HG03442 (cell line): ENCODE results near the gene TMEM267.
"Not testable (repeated sequence)": the region's sequence is repeated elsewhere in the genome, so short reads cannot be mapped to it uniquely, and the experiment has no call there.

Source experiments
- ATAC-seq: cut with Tn5 transposase; IDR thresholded peaks from one replicate; pipeline ENCODE4 v1.9.1; 2021; ENCODE audit warnings: mild to moderate bottlenecking, moderate library complexity; ENCODE audit not compliant: unreplicated experiment

TMEM267 gene

DNA sequence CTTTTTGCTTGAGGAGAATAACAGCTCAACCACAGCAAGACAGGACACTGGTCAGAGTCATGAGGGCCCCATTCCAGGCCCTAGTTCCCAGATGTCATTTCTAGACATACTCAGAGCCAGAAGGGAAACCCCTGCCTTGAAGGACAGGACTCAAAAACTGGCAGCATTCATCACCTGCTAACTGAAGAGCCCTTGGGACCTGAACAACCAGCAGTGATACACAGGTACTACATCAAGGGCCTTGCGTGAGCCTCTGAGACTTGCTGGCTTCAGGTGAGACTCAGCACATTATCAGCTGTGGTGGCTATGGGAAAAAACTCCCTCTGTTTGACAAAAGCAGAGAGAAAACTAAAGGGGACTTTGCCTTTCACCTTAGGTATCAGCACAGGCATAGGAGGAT lies 22.6 kb downstream of the TMEM267 start:
- no peak for ATAC-seq

DNA sequence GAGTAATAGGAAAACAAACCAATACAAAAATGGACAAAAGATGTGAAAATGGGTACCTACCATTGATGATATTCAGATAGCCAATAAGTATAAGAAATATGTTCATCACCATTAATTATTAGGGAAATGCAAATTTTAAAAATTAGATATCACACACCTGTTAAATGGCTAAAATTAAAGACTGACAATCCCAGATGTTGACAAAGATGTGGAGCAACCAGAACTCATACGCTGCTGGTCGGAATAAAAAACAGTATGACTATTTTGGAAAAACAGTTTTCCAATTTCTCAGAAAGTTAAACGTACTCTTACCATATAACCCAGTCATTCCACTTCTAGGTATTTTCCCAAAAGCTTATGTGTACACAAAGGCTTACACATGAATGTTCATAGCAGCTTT lies 27.1 kb downstream of the TMEM267 start:
- no peak for ATAC-seq

DNA sequence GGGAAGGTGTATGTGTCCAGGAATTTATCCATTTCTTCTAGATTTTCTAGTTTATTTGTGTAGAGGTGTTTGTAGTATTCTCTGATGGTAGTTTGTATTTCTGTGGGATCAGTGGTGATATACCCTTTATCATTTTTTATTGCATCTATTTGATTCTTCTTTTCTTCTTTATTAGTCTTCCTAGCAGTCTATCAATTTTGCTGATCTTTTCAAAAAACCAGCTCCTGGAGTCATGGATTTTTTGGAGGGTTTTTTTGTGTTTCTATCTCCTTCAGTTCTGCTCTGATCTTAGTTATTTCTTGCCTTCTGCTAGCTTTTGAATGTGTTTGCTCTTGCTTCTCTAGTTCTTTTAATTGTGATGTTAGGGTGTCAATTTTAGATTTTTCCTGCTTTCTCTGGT lies 42.1 kb downstream of the TMEM267 start:
- not testable (repeated sequence) for ATAC-seq

DNA sequence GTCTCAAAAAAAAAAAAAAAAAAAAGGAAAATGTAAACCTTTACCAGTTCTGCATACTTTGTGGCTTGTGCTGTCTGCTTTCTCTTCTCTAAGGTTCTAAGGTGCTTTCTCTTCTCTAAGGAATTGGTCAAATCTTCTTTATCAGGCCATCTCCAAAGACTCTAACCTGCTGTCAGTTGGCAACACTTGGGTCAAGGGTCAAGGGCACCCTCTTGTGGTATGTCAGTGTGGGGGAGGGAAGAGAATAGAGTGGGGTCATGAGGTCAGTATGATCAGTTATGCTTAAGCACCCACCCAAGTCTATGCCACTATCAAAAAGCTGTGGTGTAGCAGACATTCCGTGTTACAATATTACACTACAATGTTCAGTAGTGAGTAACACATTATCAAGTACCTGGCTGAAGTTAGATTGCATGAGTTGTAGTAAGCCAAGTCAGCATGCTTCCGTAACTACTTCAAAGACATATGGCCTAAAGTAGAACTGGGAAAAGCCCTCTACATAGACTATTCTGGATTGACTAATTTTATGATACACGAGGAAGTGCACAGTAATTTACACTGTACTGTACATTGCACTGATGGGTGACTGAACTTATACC lies 46.5 kb downstream of the TMEM267 start:
- ATAC-seq = no peak

DNA sequence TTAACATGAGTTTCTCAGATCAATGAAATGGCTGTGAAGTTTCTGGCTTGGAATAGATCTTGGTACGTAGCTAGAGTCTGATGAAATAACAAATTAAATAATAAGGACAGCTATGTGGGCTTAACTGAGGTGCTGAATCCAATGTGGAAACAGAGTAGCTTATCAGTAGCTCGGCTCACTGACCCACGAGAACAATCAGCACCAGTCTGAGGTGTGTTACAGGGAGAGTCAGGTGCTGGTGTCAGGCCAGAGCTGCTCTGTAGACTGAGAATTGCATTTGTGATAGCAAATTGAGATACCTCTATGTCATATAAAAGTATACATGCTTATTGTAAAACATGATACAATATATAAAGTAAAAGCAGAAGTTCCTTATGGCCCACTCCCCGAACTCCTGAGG lies 50.3 kb downstream of the TMEM267 start:
- no peak for ATAC-seq

DNA sequence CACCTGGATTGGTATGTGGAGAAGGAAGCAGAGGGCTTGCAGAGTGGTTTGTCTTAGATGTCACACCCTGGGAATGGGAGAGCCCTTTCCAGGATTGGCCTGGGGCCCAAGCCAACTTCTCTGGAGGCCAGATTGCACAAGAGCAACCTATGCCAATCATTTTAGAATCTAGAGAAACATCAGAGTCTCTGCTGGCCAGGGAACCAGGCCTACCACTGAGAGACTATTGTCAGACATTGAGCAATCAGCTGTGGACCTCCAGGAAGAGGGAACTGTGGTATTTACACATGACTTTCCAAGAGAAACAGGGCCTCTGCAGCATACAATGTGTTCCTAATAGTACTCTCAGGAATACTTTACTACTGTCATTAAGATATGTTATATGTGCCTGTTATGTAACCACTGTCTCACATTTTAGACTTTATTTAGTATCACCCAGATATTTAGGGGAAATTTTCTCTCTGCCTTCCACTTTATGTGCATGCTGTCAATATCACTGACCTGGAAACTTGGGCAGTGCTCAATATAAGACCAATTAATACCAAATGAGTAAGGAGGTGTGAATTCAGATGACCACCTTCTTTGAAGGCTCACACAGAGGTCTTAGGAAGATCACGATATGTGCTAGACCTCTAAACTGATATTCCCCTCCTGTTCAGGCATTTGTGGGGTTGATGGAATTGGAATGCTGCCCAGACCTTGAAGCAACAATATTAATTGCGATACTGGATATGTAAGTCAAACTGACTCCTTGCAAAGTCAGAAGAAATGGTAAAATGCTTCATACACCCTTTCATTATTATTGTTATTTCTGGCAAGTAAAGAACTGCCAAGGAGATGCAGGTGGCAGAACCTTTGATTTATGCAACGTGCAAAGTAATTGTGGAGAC lies 50.9 kb downstream of the TMEM267 start:
- ATAC-seq = no peak

DNA sequence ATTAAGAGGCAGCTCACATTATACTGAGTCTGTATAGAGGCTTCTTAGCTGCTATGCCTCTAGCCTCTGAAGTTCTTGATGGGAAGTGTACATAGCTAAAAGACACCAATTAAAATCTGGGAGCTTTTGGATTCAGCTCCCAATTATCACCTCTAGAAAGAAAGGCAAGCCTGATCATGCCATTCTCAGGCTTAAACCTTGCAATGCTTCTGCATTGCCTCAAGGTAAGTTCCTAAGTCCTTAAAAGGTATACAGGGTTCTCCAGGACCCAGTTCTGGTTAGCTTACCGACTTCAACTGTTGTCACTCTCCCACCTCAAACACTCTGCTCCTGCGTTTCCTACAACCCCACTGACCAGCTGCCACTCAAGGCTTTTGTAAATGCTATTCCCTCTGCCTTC lies 54.0 kb downstream of the TMEM267 start:
- ATAC-seq = no peak

DNA sequence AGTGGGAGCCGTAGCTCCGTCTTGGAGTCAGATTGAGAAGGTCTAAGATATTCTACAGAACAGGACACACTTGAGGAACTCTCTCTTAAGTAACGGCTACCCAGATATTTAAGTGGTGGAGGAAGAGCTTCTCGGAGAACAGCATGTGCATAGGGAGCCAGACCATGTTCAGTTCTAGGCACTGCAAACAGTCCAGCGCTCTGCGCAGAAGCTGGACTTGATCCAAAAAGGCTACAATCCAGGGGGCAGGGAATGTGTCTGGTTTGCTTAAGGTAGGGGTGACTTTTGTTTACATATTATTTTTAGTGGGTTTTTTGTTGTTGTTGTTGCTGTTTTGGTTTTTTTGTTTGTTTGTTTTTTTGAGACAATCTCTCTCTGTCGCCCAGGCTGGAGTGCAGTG lies 54.6 kb downstream of the TMEM267 start:
- ATAC-seq = no peak

DNA sequence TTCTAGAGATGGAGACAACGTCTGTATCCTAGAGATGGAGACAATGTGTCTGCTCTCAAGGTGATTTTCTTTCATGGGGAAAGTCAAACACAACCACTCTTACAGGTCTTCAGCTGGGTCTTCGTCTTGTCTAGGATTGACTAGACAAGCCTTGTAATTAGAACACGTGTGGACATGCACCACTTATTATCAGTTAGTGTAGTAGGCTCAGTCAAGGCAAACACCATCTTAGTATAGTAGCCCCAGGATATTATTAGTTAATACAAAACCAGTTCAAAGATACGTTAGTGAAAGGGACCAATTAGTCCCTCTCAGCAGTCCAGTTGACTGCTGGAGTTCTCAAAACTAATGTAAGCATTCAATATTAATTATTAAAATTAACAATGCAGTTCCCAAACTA lies 56.4 kb downstream of the TMEM267 start:
- ATAC-seq = no peak

DNA sequence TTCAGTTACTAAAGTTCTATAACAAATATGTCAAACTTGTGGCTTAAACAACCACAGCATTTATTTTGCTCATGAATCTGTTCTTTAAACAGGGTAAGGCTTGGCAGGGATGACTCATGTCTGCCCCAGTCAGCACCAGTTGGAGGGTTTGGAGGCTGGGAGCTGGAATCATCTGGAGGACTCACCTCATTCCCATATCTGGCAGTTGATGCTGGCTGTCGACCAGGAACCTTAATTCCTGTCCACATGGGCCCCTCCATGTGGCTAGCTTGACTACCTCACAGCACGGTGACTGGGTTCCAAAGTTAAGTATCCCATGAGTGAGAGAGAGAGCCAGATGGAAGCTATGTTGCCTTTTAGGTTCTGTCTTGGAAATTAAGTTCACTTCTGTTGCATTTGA lies 57.7 kb downstream of the TMEM267 start:
- ATAC-seq = no peak

DNA sequence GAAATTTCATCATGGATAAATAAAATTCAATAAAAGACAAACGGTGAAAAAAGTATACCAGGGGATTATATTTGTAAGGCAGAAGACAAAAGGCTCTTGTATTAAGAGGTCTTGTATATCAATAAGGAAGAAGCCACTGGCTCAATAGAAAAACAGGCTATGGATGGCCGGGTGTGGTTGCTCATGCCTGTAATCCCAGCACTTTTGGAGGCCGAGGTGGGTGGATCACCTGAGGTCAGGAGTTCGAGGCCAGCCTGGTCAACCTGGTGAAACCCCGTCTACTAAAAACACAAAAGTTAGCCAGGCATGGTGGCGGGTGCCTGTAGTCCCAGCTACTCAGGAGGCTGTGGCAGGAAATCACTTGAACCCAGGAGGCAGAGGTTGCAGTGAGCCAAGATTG lies 60.6 kb downstream of the TMEM267 start:
- not testable (repeated sequence) for ATAC-seq

DNA sequence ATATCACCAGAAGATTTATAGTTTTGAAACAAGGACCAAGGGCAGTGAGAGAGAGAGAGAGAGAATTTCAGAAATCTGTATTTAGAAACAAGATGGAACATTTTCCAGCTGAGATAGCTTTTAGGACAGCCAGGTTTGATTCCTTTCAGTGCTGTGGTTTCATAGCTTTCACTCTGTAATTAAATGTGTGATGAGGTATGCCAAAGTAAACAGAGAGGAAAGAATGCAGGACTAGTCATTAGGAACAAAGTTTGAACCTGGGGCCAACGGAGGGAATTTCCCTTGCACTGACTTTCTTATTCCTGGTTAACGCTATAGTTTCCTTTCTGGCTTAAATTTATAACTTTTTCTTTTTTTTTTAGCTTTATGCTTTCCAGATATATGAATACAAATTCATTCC lies 61.5 kb downstream of the TMEM267 start:
- ATAC-seq = no peak

DNA sequence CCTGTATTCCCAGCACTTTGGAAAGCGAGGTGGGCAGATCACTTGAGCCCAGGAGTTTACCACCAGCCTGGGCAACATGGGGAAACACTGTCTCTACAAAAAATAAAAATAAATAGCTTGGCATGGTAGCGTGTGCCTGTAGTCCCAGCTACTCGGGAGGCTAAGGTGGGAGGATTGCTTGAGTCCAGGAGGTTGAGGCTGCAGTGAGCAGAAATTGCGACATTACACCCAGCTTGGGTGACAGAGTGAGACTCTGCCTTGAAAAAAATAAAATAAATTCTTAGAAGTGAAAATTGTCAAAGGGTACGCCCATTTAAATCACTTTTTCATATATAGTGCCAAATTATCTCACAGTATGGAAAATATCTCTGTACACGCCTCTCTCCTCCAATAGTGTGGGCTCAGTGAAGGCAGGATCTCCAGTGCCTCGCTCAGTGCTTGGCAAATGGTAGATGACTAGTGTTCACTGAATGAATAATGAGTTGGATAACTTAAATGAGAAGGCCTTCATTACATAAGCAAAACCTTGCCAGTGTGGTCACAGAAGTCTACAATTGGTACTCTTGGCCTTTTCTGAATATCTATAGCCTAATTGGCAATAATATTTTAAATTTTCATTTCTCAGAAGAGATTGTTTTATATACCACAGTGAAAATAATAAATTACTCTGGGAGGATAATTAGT lies 62.1 kb downstream of the TMEM267 start:
- no peak for ATAC-seq

DNA sequence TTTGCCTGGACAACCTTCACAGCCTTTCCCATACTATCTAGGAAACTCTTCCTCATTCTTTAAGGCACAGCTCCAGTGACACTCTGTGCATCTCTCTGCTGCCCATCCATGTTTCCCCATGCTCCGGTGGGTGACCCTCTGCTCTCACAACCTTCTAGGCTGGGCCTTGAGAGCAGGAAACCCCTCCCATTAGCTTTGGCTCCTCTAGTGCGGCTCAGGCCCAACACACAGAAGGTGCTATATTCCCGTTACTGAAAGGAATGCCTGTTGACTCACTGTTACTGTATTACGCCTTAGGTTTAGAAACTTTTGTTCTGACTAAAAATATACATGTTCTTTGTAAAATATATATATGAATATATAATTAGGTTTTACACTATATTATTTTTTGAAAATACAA lies 63.4 kb downstream of the TMEM267 start:
- no peak for ATAC-seq

DNA sequence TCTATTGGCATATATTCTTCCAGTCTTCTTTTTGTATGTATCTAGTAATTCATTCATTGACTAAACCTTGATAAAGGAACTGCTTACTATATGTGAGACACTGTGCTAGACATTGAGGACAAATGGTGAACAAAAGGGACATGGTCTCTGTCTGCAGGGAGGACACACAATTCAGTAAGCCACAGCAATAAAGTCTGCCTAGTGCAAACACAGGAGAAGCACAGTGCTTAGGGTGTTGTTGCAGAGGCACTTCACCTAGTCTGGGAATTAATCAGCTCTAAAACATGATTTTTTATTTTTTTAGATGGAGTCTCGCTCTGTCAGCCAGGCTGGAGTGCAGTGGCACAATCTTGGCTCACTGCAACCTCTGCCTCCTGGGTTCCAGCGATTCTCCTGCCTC lies 65.1 kb downstream of the TMEM267 start:
- ATAC-seq = no peak

DNA sequence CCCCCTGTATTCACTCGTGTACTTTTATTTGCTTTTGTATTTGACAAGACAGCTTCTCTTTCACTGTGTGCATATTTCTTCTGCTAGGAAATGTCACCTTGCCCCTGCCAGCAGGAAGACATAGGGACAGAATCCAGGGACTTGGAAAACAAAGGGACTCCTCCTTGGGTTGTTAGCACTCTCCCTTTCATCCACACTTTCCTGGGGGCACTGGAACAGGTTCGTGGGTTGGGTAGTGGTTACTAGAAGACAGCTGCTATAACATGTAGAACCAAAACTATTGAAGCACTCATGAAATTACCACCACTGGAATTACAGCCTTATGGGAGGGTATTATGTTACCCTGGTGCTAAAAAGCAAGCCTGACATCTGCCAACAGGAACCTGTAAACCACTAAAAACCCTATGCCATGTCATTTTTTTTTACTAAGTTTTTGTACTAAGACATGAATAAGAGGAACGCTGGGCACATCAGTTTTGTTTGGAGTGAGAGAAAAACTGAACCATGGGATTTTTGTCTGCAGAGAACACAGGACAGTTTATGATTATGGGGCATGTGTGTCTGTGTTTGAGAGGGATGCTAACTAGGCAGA lies 66.8 kb downstream of the TMEM267 start:
- no peak for ATAC-seq

DNA sequence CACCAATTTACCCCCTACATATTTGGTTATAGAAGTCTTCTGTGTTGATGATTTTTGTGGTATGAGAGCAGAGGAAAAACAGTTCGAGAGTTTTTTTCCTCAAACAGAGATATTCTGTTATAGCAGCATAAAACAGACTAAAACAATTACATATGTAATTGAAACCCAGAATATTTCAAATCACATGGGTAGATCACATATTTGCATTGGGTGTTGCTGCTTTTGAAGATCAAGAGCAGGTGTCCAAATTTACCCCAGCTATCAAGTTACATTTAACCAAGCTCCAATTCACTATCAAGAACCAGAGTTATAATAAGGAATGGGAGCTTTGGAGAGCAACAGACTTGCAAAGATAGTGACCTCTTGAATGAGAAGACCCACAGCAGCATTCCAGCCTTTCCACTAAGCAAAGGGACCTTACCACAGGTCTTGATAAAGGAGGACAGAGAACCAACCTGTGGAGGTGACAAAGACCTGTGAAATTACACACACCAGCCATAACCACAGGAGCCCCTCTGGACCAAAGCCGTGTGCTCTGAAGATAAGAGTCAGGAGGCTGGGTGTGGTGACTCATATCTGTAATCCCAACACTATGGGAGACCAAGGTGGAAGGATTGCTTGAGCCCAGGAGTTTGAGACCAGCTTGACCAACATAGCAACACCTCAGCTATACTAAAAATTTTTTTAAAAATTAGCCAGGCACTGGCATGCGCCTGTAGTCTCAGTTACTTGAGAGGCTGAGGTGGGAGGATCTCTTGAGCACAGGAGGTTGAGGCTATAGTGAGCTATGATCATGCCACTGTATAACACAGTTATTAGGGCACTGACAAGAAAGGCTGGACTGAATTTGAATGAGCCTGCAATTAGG lies 67.5 kb downstream of the TMEM267 start:
- no peak for ATAC-seq

DNA sequence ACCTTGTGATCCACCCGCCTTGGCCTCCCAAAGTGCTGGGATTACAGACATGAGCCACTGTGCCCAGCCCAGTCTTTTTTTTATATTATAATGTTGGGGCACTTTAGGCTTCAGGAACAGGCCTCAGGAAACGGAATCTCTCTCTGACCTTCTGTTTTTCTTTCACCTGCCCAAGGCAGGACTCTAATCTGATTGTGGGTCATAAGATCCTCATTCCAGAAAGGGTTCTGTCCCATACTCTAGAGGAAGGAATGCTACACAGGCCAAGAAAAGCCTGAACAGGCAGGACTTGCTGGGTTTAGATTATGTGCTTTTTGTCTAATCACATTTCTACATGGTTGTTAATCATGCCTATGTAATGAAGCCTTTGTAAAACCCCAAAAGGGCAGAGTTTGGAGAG lies 69.7 kb downstream of the TMEM267 start:
- no peak for ATAC-seq

DNA sequence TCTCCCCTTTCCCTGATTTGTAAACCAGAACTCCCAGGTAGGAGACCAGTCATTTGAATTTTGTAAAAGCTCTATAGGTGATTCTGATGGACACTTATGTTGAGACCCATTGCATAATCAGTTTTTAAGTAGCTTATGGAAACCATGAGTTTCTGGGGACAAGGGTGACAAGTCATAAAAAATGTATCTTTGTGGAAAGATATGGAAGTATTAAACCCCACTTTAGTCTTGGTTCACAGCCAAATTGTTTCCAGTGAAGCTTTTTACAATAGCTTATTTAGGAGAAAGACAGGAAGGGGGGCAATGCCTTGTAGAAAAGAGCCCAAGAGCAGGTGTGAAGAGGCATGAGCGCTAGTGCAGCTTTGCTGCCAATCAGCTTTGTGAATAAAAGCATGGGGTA lies 71.0 kb downstream of the TMEM267 start:
- ATAC-seq = no peak

DNA sequence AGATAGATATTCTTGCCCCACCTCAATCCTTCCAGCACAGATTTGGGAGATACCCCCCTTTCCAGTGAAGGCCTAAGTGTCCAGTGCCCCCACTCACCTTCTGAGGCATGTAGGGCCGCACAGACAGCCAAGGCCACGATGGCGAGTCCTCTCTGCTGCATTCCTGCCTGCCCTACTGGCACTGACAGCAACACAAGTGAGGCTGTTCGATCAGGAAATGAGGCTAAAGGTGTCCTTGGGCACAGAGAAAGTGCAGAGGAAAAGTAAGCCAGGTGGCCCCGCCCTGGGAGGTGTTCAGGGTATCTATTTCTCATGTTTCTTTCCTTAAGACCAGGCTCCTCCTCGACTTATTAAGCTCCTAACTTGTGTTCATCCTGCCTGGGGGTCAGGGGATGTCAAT lies 71.5 kb downstream of the TMEM267 start, which contains the start of gene CCL28:
CCL28 (minus strand) TSS at position 236 of the 400 bp plus-strand sequence; CDS start at position 161, 75 bp downstream.
- ATAC-seq = no peak

DNA sequence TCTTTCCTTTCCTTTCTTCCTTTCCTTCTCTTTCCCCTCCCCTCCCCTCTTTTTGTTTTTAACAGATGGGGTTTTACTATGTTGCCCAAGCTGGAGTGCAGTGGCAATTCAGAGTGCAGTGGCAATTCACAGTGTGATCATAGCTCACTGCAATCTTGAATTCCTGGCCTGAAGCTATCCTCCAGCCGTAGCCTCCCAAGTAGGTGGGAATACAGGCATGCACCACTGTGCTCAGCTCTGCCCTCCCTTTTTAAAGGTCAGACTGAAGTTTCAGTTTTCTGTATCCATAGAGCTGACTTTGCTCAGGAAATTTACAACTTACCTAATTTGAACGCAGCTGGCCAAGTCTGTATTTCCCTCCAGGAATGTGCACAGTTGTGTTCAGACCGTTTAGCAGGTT lies 72.2 kb downstream of the TMEM267 start:
- ATAC-seq = no peak
